CD4-positive, alpha-beta memory T cell (primary cell): ENCODE measurements around the gene LINC01488. TPM values are rescaled to one million over a fixed set of nuclear protein-coding genes. Genes with fewer than 3 reads are reported as not detected.
A peak's percentile ranks its signal among the peaks of the same experiment; 100 is the strongest.

Experiments
- CTCF ChIA-PET: fragments of 350-600 bp; sonication (Branson Sonifier 250); formaldehyde crosslinking; loops from one replicate; lab custom pipeline; 2021; ENCODE audit warnings: inconsistent platforms; ENCODE audit not compliant: partially characterized antibody; lab: Charles Lee
- POLR2A ChIA-PET: fragments of 350-600 bp; sonication (Branson Sonifier 250); formaldehyde crosslinking; loops from one replicate; lab custom pipeline; 2021; ENCODE audit not compliant: partially characterized antibody; lab: Charles Lee
- DNase-seq, 5 donors: peaks; one replicate each; pipeline versions ENCODE4 v3.0.0 to v3.0.0-alpha.2; 2020 to 2022; ENCODE audit warnings: mixed read lengths in 1 of 5
- H3K27ac ChIP-seq: one replicate; pipeline ENCODE4 v1.7.0; 2013; ENCODE audit warnings: low read depth, low read length
- H3K27me3 ChIP-seq: 2 replicates; pipeline ENCODE4 v1.7.0; 2013; ENCODE audit warnings: mild to moderate bottlenecking, low read length, moderate library complexity; ENCODE audit not compliant: insufficient read depth
- H3K36me3 ChIP-seq: 2 replicates; pipeline ENCODE4 v1.7.0; 2013; ENCODE audit warnings: mild to moderate bottlenecking, low read length, moderate library complexity; ENCODE audit not compliant: insufficient read depth
- H3K4me1 ChIP-seq: 2 replicates; pipeline ENCODE4 v1.7.0; 2013; ENCODE audit warnings: mild to moderate bottlenecking, low read length, moderate library complexity; ENCODE audit not compliant: insufficient read depth
- H3K4me3 ChIP-seq, 2 donors: one replicate each; pipeline ENCODE4 v1.7.0; 2013; ENCODE audit warnings: low read length in 2 of 2, mild to moderate bottlenecking in 1 of 2
- H3K9me3 ChIP-seq, 2 donors: one replicate each; pipeline ENCODE4 v1.7.0; 2013; ENCODE audit warnings: low read length in 2 of 2, control low read depth in 1 of 2; ENCODE audit not compliant: control insufficient read depth in 1 of 2
- H3K27ac Mint-ChIP-seq, 7 donors: one replicate each; pipeline ENCODE4 v1.8.0; 2020 to 2021; ENCODE audit warnings: mixed read lengths in 7 of 7, mild to moderate bottlenecking in 6 of 7, inconsistent platforms in 3 of 7, moderate library complexity in 3 of 7
- H3K27me3 Mint-ChIP-seq, 2 donors: one replicate each; pipeline ENCODE4 v1.8.0; 2020 to 2021; ENCODE audit warnings: mixed read lengths in 2 of 2
- H3K36me3 Mint-ChIP-seq, 2 donors: one replicate each; pipeline ENCODE4 v1.8.0; 2020 to 2021; ENCODE audit warnings: mixed read lengths in 2 of 2, inconsistent platforms in 1 of 2, mild to moderate bottlenecking in 1 of 2
- H3K4me1 Mint-ChIP-seq, 4 donors: one replicate each; pipeline ENCODE4 v1.8.0; 2020 to 2021; ENCODE audit warnings: mixed read lengths in 4 of 4, mild to moderate bottlenecking in 1 of 4
- H3K4me3 Mint-ChIP-seq, 8 donors: one replicate each; pipeline ENCODE4 v1.8.0; 2020 to 2021; ENCODE audit warnings: mixed read lengths in 8 of 8, mild to moderate bottlenecking in 7 of 8, moderate library complexity in 6 of 8, inconsistent platforms in 3 of 8
- H3K9me3 Mint-ChIP-seq, 8 donors: one replicate each; pipeline ENCODE4 v1.8.0; 2020 to 2021; ENCODE audit warnings: mixed read lengths in 8 of 8, mild to moderate bottlenecking in 5 of 8, inconsistent platforms in 3 of 8, moderate library complexity in 1 of 8
- intact Hi-C: fragments of 100-400 bp; cut with micrococcal nuclease; formaldehyde crosslinking; loops from one replicate; pipeline ENCODE4 v1.15.1; 2023
- polyA plus RNA-seq, 2 donors: library from polyadenylated mRNA; unstranded; fragments of 300-500 nt; fragmentation: Illumina TruSeq; gene quantifications; one replicate each; pipeline ENCODE4 v1.2.3, GENCODE V29; 2021
- total RNA-seq, 2 experiments: library from RNA; stranded (reverse); gene quantifications; one replicate each; pipeline ENCODE4 v1.2.3, GENCODE V29; 2021

The LINC01488 gene
- not detected for total RNA-seq
- not detected for polyA plus RNA-seq

DNA sequence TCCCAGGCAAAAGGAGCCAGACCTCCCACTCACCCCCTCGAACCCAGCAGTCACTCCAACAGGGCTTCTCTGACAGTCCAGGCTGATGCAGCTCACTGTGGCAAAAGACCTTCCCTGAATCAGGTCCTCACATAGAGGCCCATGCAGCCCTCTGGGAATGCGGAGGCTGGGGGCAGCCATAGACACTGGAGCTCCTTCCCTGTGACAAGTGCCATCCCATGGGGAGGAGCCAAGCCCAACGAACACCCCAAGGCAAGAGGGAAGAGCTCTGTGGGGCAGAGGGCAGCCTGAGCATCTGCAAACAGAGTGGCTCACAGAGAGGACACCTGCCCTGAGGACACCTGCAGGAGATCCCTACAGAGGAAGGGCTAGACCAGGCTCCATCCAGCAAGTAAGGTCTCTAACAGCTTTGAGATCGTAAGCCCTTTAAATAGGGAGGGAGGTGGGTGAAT is at the start of gene LINC01488:
TSS of gene LINC01488 (plus strand) at position 271 of the 452 bp plus-strand sequence.
- no peaks in the 10 kb centered on the region for H3K9me3 ChIP-seq
- Mint-ChIP-seq H3K27ac (no peak within 1 kb of the TSS), H3K27me3 (no peaks in the 10 kb centered on the region), H3K4me3 (no peak within 1 kb of the TSS), H3K36me3 (no peaks in the 10 kb centered on the region), H3K9me3 (no peaks in the 10 kb centered on the region), H3K4me1 (no peaks in the 10 kb centered on the region)
- H3K4me1 ChIP-seq, result no peaks in the 10 kb centered on the region
- H3K27me3 ChIP-seq, result no peaks in the 10 kb centered on the region
- no peak within 1 kb of the TSS for H3K4me3 ChIP-seq
- POLR2A ChIA-PET, result no interaction called here
- no peak for DNase-seq
- H3K36me3 ChIP-seq, result no peaks in the 10 kb centered on the region
- CTCF ChIA-PET, result no interaction called here
- intact Hi-C loops, result no loop called here
- H3K27ac ChIP-seq, result no peak within 1 kb of the TSS

DNA sequence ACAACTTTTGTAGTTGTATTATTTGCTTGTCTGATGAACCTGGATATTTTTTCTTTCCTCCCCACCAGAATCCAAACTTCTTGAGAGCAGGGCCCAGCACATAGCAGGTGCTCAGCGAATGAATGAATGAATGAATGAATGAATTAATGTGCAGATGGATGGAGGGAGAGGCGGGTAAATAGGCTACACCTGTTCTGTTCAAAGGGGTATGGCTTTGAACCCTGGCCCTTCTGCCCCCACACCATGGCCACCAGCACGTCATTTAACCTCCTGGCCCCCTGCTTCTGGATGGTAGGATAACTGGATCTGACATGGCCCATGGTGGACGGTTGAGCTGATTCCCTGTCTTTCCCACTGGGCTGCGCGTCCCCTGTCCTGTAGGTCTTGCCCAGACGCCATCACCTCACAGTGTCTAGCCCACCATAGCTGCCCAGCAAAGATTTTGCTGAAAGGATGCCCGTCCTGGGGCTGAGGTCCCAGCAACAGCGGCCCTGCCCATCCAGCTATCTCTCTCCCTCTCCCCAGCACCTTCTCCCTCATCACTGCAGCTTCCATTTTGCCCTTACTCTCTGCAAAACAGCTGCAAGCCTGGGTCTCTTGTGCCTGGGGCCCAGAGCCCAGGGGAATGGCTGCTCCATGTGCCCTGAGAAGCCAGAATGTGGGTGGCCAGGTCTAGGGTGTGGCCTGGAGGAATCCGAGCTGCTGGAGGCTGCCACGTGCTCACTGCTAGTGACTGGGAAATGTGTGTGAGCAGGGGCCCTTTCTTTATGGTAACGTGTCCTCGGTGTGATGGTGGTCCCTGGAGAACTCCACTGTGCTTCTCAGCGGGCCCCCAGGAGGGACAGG is 49.3 kb upstream of the LINC01488 start:
- peaks cover 0 to 10% of the 10 kb centered on the region in 2 donors for H3K27me3 Mint-ChIP-seq
- CTCF ChIA-PET, result no interaction called here

DNA sequence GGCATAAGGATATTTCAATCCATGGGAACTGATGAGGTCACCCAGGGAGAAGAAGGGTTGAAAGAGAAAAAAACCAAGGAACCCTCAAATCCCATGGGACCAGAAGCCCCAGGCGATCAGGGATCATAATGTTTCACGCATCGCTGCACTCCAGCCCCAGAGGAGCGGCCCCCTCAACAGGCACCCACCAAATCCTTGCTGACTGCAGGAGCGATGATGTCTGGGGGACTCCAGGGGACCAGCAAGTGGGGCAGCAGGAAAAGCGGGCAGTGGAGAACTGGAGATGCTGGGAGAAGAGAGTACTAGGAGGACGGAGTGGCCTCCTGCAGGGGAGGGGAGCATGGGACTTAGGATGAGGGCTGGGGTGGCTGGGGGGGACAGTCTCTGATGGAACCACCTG is 47.7 kb upstream of the LINC01488 start:
- Mint-ChIP-seq H3K4me3 (peak overlapping the region in 1 of 8 donors; percentile 44), H3K27ac (no peak overlapping the region), H3K27me3 (peaks cover 0 to 7% of the 10 kb centered on the region in 2 donors), H3K4me1 (no peaks in the 10 kb centered on the region), H3K36me3 (no peaks in the 10 kb centered on the region), H3K9me3 (no peaks in the 10 kb centered on the region)
- H3K9me3 ChIP-seq, result no peaks in the 10 kb centered on the region
- no peak overlapping the region for H3K4me3 ChIP-seq
- ChIA-PET POLR2A (no interaction called here), CTCF (no interaction called here)
- H3K27ac ChIP-seq, result no peak overlapping the region
- no peak for DNase-seq
- no peaks in the 10 kb centered on the region for H3K4me1 ChIP-seq
- intact Hi-C loops, result no loop called here
- H3K36me3 ChIP-seq, result no peaks in the 10 kb centered on the region
- H3K27me3 ChIP-seq, result no peaks in the 10 kb centered on the region

More for the DNA sequence above, 49.3 kb upstream of the LINC01488 start:
- Mint-ChIP-seq H3K4me3 (no peak overlapping the region), H3K4me1 (no peaks in the 10 kb centered on the region), H3K27ac (no peak overlapping the region), H3K9me3 (peaks cover 0 to 2% (median 0%) of the 10 kb centered on the region in 8 donors), H3K36me3 (no peaks in the 10 kb centered on the region)
- intact Hi-C loops, result no loop called here
- Histone ChIP-seq H3K4me3 (no peak overlapping the region), H3K36me3 (no peaks in the 10 kb centered on the region), H3K27me3 (no peaks in the 10 kb centered on the region), H3K27ac (no peak overlapping the region), H3K9me3 (no peaks in the 10 kb centered on the region), H3K4me1 (no peaks in the 10 kb centered on the region)
- POLR2A ChIA-PET, result no interaction called here
- no peak for DNase-seq

DNA sequence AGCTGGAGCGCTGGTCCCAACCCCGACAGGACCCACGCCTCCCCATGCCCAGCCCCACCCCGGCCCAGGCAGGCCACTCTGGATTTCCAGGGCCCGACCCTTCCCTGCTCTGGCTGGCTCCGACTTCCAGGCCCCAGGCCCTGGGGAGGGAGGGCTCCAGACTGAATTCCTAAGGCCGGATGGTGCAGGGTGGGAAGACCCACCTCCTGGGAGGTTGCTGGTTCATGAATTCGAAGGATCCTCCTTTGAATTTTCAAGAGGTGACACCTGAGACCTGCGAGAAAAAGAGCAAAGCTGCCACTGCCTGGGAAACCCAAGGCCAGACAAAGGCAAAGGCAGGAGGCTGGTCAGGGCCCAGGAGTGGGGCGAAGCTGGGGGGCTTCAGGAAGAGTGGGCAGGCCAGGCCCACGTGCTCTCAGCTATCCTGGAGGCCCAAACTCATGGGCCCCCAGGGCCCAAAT is 47.0 kb upstream of the LINC01488 start:
- CTCF ChIA-PET, result no interaction called here
- no peaks in the 10 kb centered on the region for H3K36me3 ChIP-seq
- no peaks in the 10 kb centered on the region for H3K9me3 ChIP-seq
- peaks cover 0 to 7% of the 10 kb centered on the region in 2 donors for H3K27me3 Mint-ChIP-seq
- H3K27ac Mint-ChIP-seq, result no peak overlapping the region
- POLR2A ChIA-PET, result no interaction called here
- H3K4me1 ChIP-seq, result no peaks in the 10 kb centered on the region
- H3K4me1 Mint-ChIP-seq, result no peaks in the 10 kb centered on the region
- H3K9me3 Mint-ChIP-seq, result no peaks in the 10 kb centered on the region
- no peaks in the 10 kb centered on the region for H3K36me3 Mint-ChIP-seq
- no peak overlapping the region for H3K4me3 Mint-ChIP-seq
- DNase-seq, result no peak
- H3K27me3 ChIP-seq, result no peaks in the 10 kb centered on the region
- H3K4me3 ChIP-seq, result no peak overlapping the region
- intact Hi-C loops, result no loop called here
- H3K27ac ChIP-seq, result no peak overlapping the region

DNA sequence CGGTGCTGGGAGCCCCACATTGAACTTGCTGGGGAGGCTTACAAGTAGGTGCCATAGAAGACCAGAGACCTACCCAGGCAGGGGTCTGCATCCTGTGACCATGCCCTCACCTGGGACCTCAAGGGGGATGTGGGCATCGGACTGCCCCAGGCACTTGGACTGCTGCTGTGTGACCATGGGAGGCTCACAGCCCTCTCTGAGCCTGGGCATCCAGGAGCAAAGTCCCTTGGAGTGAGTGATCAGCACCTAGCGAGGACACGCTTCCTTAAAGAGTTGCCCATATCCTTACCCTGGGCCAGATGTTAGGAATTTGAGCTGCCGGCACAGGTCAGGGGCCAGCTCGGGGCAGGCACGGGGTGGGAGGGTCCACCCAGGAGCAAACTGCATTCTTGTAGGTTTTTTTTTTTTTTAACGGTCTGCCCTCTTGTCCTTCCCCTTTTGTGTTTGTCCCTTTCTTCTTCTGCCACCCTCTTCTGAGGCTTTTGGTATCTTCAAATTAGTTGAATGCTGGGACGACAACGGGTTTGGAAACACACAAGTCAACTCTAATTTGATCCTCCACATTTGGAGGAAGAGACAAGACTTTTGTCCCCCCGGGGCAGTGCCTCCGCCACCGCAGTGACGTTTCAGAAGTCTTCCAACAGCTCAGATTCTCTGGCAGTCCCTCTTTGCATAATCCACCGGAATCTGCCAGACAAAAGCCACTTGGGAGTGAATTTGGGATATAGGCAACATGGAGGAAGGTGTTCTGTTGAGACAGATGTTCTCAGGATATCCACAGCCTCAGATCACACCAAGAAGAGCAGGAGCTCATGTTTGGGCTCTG is 46.1 kb upstream of the LINC01488 start:
- Histone ChIP-seq H3K9me3 (no peaks in the 10 kb centered on the region), H3K27ac (no peak overlapping the region), H3K4me3 (no peak overlapping the region), H3K4me1 (no peaks in the 10 kb centered on the region), H3K36me3 (no peaks in the 10 kb centered on the region), H3K27me3 (no peaks in the 10 kb centered on the region)
- ChIA-PET POLR2A (no interaction called here), CTCF (no interaction called here)
- intact Hi-C loops, result no loop called here
- no peaks in the 10 kb centered on the region for H3K36me3 Mint-ChIP-seq
- DNase-seq, result no peak
- no peaks in the 10 kb centered on the region for H3K9me3 Mint-ChIP-seq
- no peak overlapping the region for H3K27ac Mint-ChIP-seq
- H3K27me3 Mint-ChIP-seq, result peaks cover 0 to 7% of the 10 kb centered on the region in 2 donors
- no peak overlapping the region for H3K4me3 Mint-ChIP-seq
- no peaks in the 10 kb centered on the region for H3K4me1 Mint-ChIP-seq

DNA sequence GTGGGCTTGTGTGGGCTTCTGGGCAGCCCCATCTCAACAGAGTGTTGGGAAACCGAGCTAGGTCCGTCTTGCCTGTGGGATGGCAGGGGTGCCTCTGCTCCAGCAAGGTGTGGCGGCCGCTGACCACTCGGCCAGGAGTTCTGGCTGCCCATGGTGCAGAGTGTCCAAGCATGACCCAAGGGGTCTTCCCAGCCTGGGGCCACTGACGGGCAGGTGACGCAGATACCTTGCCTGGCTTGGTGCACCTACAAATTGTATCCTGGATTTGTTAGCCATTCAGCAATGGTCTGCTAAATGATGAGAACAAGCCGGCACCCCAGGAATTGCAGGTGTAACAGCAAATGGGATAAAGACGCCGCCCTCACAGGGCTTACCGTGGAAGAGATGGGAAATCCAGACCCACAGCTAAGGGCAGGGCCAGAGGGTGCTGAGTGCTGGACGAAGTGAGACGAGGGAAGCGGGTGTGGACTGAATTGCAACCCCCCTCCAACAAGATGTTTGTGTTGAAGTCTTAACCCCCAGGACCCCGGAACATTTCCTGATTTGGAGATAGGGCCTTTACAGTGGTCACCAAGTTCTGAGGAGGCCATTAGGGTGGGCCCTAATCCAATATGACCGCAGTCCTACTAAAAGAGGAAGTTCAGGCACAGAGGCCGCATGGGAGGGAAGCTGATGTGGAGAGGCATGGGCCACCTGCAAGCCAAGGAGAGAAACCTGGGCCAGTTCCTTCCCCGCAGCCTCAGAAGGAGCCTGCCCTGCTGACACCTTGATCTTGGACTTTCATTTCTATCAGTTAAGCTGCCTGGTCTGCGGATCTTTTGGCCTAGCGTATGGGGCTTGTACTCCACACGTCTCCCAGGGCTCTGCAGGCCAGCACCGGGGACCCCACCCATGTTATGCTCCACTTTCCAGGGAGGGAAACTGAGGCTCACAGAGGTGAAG is 45.2 kb upstream of the LINC01488 start:
- CTCF ChIA-PET, result no interaction called here
- H3K27ac ChIP-seq, result no peak overlapping the region
- Mint-ChIP-seq H3K4me3 (no peak overlapping the region), H3K9me3 (no peaks in the 10 kb centered on the region), H3K27ac (no peak overlapping the region), H3K27me3 (peaks cover 0 to 7% of the 10 kb centered on the region in 2 donors), H3K4me1 (no peaks in the 10 kb centered on the region), H3K36me3 (no peaks in the 10 kb centered on the region)
- H3K9me3 ChIP-seq, result no peaks in the 10 kb centered on the region
- H3K27me3 ChIP-seq, result no peaks in the 10 kb centered on the region
- no peaks in the 10 kb centered on the region for H3K4me1 ChIP-seq
- no peak overlapping the region for H3K4me3 ChIP-seq
- POLR2A ChIA-PET, result no interaction called here
- intact Hi-C loops, result no loop called here
- DNase-seq, result no peak
- no peaks in the 10 kb centered on the region for H3K36me3 ChIP-seq
